ENCODE measurements around the gene DUSP7. TPM values are rescaled to one million over a fixed set of nuclear protein-coding genes. Genes with fewer than 3 reads are reported as not detected.
A peak's percentile ranks its signal among the peaks of the same experiment; 100 is the strongest.

Gene DUSP7
- total and polyA plus RNA-seq, 5 experiments from 2014 or later: 1.8 to 29.0 (median 4.6) TPM

DNA sequence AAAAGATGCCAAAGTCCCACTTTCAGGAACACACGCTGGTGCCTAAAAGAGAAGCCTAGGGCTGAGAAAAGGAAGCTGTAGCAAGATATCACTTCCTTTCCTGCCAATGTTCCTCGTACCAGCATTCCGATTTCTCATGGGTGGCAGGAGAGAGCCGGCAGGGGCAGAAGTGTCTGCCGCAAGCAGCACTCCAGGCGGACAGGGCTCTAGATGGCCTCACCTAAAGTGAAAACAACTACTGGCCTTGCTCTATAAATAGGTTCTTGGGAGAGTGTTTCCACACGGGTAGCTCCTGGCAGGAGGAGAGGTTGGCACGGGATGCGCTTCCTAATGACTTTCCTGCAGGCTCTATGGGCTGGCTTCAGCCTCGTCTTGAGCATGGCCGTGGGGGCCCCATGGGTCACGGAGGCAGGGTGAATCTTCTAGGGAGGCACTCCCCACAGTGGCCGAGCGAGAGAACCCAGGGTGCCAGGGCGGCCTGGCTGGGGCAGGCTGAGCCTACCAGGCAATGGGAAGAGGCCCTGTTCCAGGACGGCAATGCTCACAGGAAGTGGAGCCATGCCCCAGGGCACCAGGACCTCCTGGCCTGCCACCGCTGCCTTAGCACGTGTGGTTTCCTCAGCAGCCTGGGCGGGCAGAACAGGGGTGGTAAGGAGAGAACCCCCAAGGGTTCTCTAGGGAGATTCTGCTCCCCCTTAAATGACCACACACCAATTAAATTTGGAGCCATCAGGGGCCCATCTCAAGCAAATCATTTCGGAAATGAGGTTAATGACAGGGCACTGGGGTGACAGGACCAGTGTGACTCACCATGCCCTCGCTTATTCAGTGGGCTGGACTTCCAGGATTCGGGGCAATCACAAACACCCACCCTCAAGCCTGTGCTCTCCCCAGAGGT lies 14.6 kb upstream of the DUSP7 start:
- peaks cover 6 to 27% (median 13%) of the 10 kb centered on the region in 4 donors for H3K4me1 Mint-ChIP-seq
- H3K4me3 Mint-ChIP-seq: no peak overlapping the region
- ATAC-seq: no peak
- no peaks in the 10 kb centered on the region for H3K36me3 Mint-ChIP-seq
- peaks cover 0 to 2% (median 0%) of the 10 kb centered on the region in 5 donors for H3K27me3 Mint-ChIP-seq
- no peaks in the 10 kb centered on the region for H3K9me3 Mint-ChIP-seq
- no peak for DNase-seq
- POLR2A ChIA-PET: interaction anchor here (0.7 kb wide), 1 partner anchor 633 kb away, joined by 4 read pairs; no protein-coding TSS in a partner anchor
- H3K27ac Mint-ChIP-seq: peak overlapping the region in 4 of 10 donors; percentile 16 to 60 (median 39)

- DNase-seq: no peak
- Mint-ChIP-seq H3K9me3 (no peaks in the 10 kb centered on the region), H3K4me1 (peaks cover 6 to 27% (median 13%) of the 10 kb centered on the region in 4 donors), H3K4me3 (no peak overlapping the region), H3K36me3 (no peaks in the 10 kb centered on the region), H3K27ac (peak overlapping the region in 3 of 10 donors; percentile 28 to 85 (median 56)), H3K27me3 (peaks cover 0 to 2% (median 0%) of the 10 kb centered on the region in 5 donors)
- ATAC-seq: no peak
- POLR2A ChIA-PET: interaction anchor here (0.5 to 1.4 kb wide), 3 partner anchors 12 to 96 kb away, joined by 3 to 5 read pairs (median 3); partner anchors contain the start of gene ABHD14B
These were observed 13.5 kb upstream of the DUSP7 start for GRCh38 chr3:52069855-52070254.

DNA sequence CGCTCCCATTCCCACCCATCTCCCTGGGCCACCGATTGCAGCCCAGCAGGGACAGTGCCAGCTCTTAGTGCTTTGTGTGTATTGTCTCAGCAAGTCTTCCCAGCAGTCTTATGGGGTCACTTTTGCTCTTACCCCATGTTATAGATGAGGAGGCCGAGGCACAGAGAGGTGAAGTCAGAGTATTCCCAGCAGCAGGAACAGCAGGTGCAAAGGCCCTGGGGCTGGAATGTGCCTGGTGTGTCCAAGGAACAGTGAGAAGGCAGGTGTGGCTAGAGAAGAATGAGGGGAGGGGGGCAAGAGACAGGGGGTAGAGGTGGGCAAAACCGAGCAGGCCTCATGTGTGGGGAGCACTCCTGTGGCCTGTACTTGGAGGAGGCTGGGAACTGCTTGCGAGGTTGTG lies 12.8 kb upstream of the DUSP7 start:
- Mint-ChIP-seq H3K4me3 (no peak overlapping the region), H3K4me1 (peaks cover 6 to 27% (median 13%) of the 10 kb centered on the region in 4 donors), H3K9me3 (no peaks in the 10 kb centered on the region), H3K27ac (peak overlapping the region in 1 of 10 donors; percentile 43), H3K36me3 (no peaks in the 10 kb centered on the region), H3K27me3 (peaks cover 0 to 2% (median 0%) of the 10 kb centered on the region in 5 donors)
- POLR2A ChIA-PET: interaction anchor here (0.5 to 1.4 kb wide), 3 partner anchors 12 to 96 kb away, joined by 3 to 5 read pairs (median 3); partner anchors contain the start of gene ABHD14B
- no peak for ATAC-seq
- no peak for DNase-seq

DNA sequence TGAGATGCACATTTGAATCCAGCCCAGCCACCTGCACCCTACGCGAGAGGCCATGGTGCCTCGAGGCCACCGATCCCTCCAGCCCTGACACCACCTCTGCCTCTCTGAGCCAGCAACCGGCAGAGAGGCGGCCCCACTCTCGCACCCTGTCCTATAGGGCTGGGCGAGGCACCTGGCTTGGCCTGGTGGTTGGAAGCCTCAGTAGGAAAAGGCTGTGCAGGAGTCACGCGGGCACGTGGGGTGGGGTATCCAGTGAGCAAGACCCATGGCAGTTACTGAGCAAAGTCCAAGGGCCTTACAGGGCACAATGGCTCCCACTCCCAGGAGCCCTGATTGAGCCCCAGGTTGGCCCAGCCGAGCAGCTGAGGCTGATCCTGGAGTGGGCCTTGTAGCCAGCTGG lies 12.4 kb upstream of the DUSP7 start:
- no peak overlapping the region for H3K27ac Mint-ChIP-seq
- no peak for ATAC-seq
- POLR2A ChIA-PET: interaction anchor here (1.0 to 1.4 kb wide), 2 partner anchors 11 to 63 kb away, joined by 3 to 5 read pairs; no protein-coding TSS in a partner anchor

GRCh38 chr3:52068055-52068571 lies 11.7 kb upstream of the DUSP7 start:
- POLR2A ChIA-PET: interaction anchor here (1.6 kb wide), 1 partner anchor 11 kb away, joined by 5 read pairs; no protein-coding TSS in a partner anchor
- DNase-seq: no peak
- Mint-ChIP-seq H3K9me3 (no peaks in the 10 kb centered on the region), H3K36me3 (no peaks in the 10 kb centered on the region), H3K4me3 (no peak overlapping the region), H3K4me1 (peaks cover 6 to 27% (median 13%) of the 10 kb centered on the region in 4 donors), H3K27me3 (peaks cover 0 to 2% (median 0%) of the 10 kb centered on the region in 5 donors), H3K27ac (no peak overlapping the region)
- ATAC-seq: no peak

More for the DNA sequence above, 12.4 kb upstream of the DUSP7 start:
- H3K27me3 Mint-ChIP-seq: peaks cover 0 to 2% (median 0%) of the 10 kb centered on the region in 5 donors
- H3K4me3 Mint-ChIP-seq: no peak overlapping the region
- no peaks in the 10 kb centered on the region for H3K9me3 Mint-ChIP-seq
- DNase-seq: no peak
- peaks cover 6 to 27% (median 13%) of the 10 kb centered on the region in 4 donors for H3K4me1 Mint-ChIP-seq
- H3K36me3 Mint-ChIP-seq: no peaks in the 10 kb centered on the region

DNA sequence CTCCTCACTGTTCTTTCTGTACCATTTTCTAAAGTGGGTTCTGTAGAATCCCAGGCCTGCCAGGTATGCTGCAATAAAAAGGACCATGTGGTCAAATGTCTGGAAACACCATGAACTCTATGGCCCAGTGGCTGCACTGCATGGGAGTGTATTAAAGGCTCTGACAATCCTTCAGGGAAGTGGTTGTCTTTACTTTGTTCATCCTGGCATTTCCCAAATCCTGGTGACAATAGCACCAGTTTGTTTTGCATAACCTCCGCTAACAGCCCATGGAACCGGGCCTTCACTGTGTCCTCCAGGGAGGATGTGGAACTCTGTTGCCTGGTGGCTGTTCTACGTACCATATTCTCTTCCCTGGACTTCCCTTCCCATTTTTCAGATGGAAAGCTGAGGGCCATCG lies 11.2 kb upstream of the DUSP7 start:
- Mint-ChIP-seq H3K4me3 (no peak overlapping the region), H3K4me1 (peaks cover 6 to 25% (median 13%) of the 10 kb centered on the region in 4 donors), H3K27me3 (peaks cover 0 to 2% (median 0%) of the 10 kb centered on the region in 5 donors), H3K27ac (peak overlapping the region in 1 of 10 donors; percentile 29), H3K9me3 (no peaks in the 10 kb centered on the region), H3K36me3 (no peaks in the 10 kb centered on the region)
- ATAC-seq (no peak), DNase-seq (no peak)
- POLR2A ChIA-PET: interaction anchor here (0.7 to 1.6 kb wide), 2 partner anchors 10 to 13 kb away, joined by 3 to 5 read pairs; no protein-coding TSS in a partner anchor

DNA sequence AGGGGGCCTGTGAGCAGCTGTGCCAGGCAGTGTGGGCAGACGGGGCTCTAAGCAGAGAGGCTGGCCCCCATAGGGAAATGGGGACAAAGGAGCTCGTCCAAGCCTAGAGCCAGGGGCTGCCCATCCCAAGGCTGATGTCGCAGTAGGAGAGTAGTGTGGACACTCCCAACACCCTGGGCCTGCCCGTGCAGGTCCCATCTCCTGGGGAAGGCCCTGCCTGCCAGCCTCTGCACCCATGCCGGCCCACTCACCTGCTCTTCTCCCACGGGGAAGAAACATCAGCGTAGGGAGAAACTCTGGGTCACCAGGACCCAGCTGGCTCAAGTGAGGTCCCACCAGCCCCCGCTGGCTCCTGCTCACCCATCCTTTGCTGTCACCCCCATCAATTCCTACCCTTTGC lies 10.7 kb upstream of the DUSP7 start:
- POLR2A ChIA-PET: interaction anchor here (0.7 to 1.6 kb wide), 3 partner anchors 10 to 51 kb away, joined by 3 to 5 read pairs (median 3); no protein-coding TSS in a partner anchor
- DNase-seq (no peak), ATAC-seq (no peak)
- no peak overlapping the region for H3K4me3 Mint-ChIP-seq
- no peaks in the 10 kb centered on the region for H3K9me3 Mint-ChIP-seq
- H3K27me3 Mint-ChIP-seq: peaks cover 0 to 2% (median 0%) of the 10 kb centered on the region in 5 donors
- H3K36me3 Mint-ChIP-seq: no peaks in the 10 kb centered on the region
- H3K4me1 Mint-ChIP-seq: peaks cover 1 to 20% (median 10%) of the 10 kb centered on the region in 4 donors
- peak overlapping the region in 1 of 10 donors; percentile 29 for H3K27ac Mint-ChIP-seq

DNA sequence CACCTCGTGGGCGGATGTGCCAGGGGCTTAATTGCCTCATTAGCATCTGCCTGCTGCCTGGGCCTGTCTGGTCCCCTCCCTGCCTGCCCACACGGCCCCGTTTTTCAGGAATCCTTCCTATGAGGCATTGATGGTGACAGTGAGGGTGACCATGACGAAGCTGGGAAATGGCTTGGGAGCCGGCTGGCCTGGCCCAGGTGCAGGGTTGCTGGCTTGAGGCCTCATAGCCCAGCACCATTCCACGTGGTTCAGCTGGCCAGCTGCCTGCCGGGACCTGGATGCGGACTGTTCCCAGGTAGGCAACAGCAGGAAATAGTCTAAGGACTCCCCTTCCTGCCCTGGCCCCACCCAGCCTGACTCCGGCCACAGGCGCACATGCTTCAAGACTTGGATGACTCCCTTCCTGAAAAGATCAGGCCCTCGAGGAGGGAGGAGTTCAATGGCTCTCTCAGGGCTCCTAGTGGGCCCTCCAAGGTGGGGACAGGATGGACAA lies 8.9 kb upstream of the DUSP7 start:
- POLR2A ChIA-PET: interaction anchor here (1.4 kb wide), 1 partner anchor 8 kb away, joined by 4 read pairs; the partner anchor contains the start of gene DUSP7
- no peak for ATAC-seq
- H3K4me1 Mint-ChIP-seq: peaks cover 2 to 7% (median 3%) of the 10 kb centered on the region in 4 donors
- H3K27ac Mint-ChIP-seq: no peak overlapping the region
- no peaks in the 10 kb centered on the region for H3K9me3 Mint-ChIP-seq
- H3K36me3 Mint-ChIP-seq: no peaks in the 10 kb centered on the region
- no peak overlapping the region for H3K4me3 Mint-ChIP-seq
- DNase-seq: no peak
- H3K27me3 Mint-ChIP-seq: peaks cover 0 to 2% (median 0%) of the 10 kb centered on the region in 5 donors

GRCh38 chr3:52064561-52064960 lies 8.2 kb upstream of the DUSP7 start:
- no peak for ATAC-seq
- no peak overlapping the region for H3K27ac Mint-ChIP-seq
- peaks cover 0 to 7% (median 5%) of the 10 kb centered on the region in 4 donors for H3K4me1 Mint-ChIP-seq
- no peak for DNase-seq
- H3K4me3 Mint-ChIP-seq: no peak overlapping the region
- POLR2A ChIA-PET: interaction anchor here (0.6 kb wide), 1 partner anchor 36 kb away, joined by 3 read pairs; no protein-coding TSS in a partner anchor
- peaks cover 0 to 2% (median 0%) of the 10 kb centered on the region in 5 donors for H3K27me3 Mint-ChIP-seq
- no peaks in the 10 kb centered on the region for H3K9me3 Mint-ChIP-seq
- H3K36me3 Mint-ChIP-seq: no peaks in the 10 kb centered on the region

- Mint-ChIP-seq H3K36me3 (no peaks in the 10 kb centered on the region), H3K4me3 (no peak overlapping the region), H3K4me1 (peaks cover 0 to 7% (median 5%) of the 10 kb centered on the region in 4 donors), H3K27me3 (no peaks in the 10 kb centered on the region), H3K9me3 (no peaks in the 10 kb centered on the region), H3K27ac (peak overlapping the region in 2 of 10 donors; percentile 44 to 81)
- POLR2A ChIA-PET: interaction anchor here (1.3 kb wide), 1 partner anchor 19 kb away, joined by 3 read pairs; no protein-coding TSS in a partner anchor
- ATAC-seq (no peak), DNase-seq (no peak)
These were observed 6.8 kb upstream of the DUSP7 start for GRCh38 chr3:52063026-52063723.

DNA sequence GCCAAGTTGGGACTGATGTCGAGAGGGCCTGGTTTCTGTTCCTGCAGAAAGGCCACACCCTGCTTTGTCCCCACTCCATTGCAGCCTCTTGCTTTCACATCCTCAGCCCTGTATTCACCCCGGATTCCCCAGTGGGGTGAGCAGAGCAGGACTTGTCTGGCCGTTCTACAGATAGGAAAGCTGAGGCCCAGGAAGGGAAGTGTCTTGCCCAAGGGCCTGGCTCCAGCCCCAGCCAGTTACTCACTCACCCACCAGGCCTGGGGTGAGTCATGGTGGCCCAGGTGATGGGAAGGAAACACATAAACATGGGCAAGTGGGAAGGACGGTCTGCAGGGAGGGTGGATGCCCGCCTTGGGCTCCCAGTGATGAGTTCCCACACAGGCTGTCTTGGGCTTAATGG lies 6.1 kb upstream of the DUSP7 start:
- no peaks in the 10 kb centered on the region for H3K36me3 Mint-ChIP-seq
- no peak overlapping the region for H3K4me3 Mint-ChIP-seq
- POLR2A ChIA-PET: interaction anchor here (1.3 kb wide), 1 partner anchor 18 kb away, joined by 3 read pairs; no protein-coding TSS in a partner anchor

More for the DNA sequence above, 6.1 kb upstream of the DUSP7 start:
- H3K27ac Mint-ChIP-seq: no peak overlapping the region
- no peaks in the 10 kb centered on the region for H3K27me3 Mint-ChIP-seq
- no peak for DNase-seq
- peaks cover 0 to 9% (median 8%) of the 10 kb centered on the region in 4 donors for H3K4me1 Mint-ChIP-seq
- H3K9me3 Mint-ChIP-seq: no peaks in the 10 kb centered on the region
- no peak for ATAC-seq

Measured in naive thymus-derived CD8-positive, alpha-beta T cell (primary cell).